LoVo (cell line): ENCODE results near the gene FOXG1.

Source experiments
- DNase-seq: peaks from one replicate; pipeline ENCODE4 v3.0.0-alpha.2; 2016; ENCODE audit warnings: low spot score

Gene FOXG1

GRCh38 chr14:28766469-28766955 lies at the start of gene FOXG1:
Gene FOXG1, plus strand, starts transcription at chr14:28766787. Its CDS starts 493 bp downstream, at chr14:28767280.
- no peak for DNase-seq

GRCh38 chr14:28719130-28719529 lies 47.5 kb upstream of the FOXG1 start:
- no peak for DNase-seq

GRCh38 chr14:28731358-28731757 lies 35.2 kb upstream of the FOXG1 start:
- DNase-seq: no peak

- DNase-seq: no peak
These were observed 24.3 kb upstream of the FOXG1 start for GRCh38 chr14:28742171-28742846.

GRCh38 chr14:28744126-28744525 lies 22.5 kb upstream of the FOXG1 start:
- DNase-seq: no peak

GRCh38 chr14:28745176-28745575 lies 21.4 kb upstream of the FOXG1 start:
- DNase-seq: no peak

GRCh38 chr14:28746247-28746646 lies 20.3 kb upstream of the FOXG1 start:
- DNase-seq: no peak

- DNase-seq: peak; percentile 34
These were observed 15.0 kb upstream of the FOXG1 start for GRCh38 chr14:28751467-28752058.

GRCh38 chr14:28754209-28754985 lies 12.2 kb upstream of the FOXG1 start:
- DNase-seq: peak; percentile 34

GRCh38 chr14:28755198-28755815 lies 11.3 kb upstream of the FOXG1 start:
- no peak for DNase-seq

- DNase-seq: no peak
These were observed 10.7 kb upstream of the FOXG1 start for GRCh38 chr14:28755884-28756268.

GRCh38 chr14:28756269-28756883 lies 10.2 kb upstream of the FOXG1 start:
- no peak for DNase-seq

GRCh38 chr14:28756884-28757570 lies 9.6 kb upstream of the FOXG1 start:
- DNase-seq: peak; percentile 12

- no peak for DNase-seq
These were observed 8.8 kb upstream of the FOXG1 start for GRCh38 chr14:28757786-28758185.

GRCh38 chr14:28758253-28758884 lies 8.2 kb upstream of the FOXG1 start:
- DNase-seq: no peak

GRCh38 chr14:28758885-28759652 lies 7.5 kb upstream of the FOXG1 start:
- DNase-seq: no peak

GRCh38 chr14:28759653-28760313 lies 6.8 kb upstream of the FOXG1 start:
- no peak for DNase-seq

- DNase-seq: no peak
These were observed 6.1 kb upstream of the FOXG1 start for GRCh38 chr14:28760431-28760996.
